SJCRH30 (cell line): ENCODE data around the gene TTC19. TPM values are rescaled to one million over a fixed set of nuclear protein-coding genes. Genes with fewer than 3 reads are reported as not detected.

Experiments used
- total RNA-seq: library from RNA; depleted of rRNA; stranded (reverse); fragments of >200 nt; shearing (Covaris generic); gene quantifications from 2 replicates; pipeline ENCODE4 v1.2.3, GENCODE V29; 2014; rRNA removed

TTC19 gene
- total RNA-seq, 1 experiment from 2014 or later = 70.4 TPM

Other genes with a start within 250 kb of the TTC19 start
- gene ADORA2B, start 54.7 kb upstream of the TTC19 start, total RNA-seq = 15.1 TPM in 2 replicates
- gene ZSWIM7, start 120 bp upstream of the TTC19 start, total RNA-seq = 76.7 and 81.6 TPM in 2 replicates
- gene NCOR1, start 215.7 kb downstream of the TTC19 start, total RNA-seq = 245 and 274 TPM in 2 replicates
- gene PIGL, start 217.4 kb downstream of the TTC19 start, total RNA-seq = 27.2 and 35.2 TPM in 2 replicates